HCT116 (cell line): ENCODE results near the gene MUSTN1. TPM values are rescaled to one million over a fixed set of nuclear protein-coding genes. Genes with fewer than 3 reads are reported as not detected.

Experiments used
- ATAC-seq: fragments of 200-7000 bp; cut with Tn5 transposase; 2 replicates; pipeline ENCODE4 v1.9.1; 2020; ENCODE audit warnings: mild to moderate bottlenecking, moderate library complexity
- BruUV-seq: library from RNA; stranded (reverse); fragments of 400-500 nt; replicated peaks from 2 replicates; lab custom pipeline; 2021; lab: Mats Ljungman, UMichigan
- CTCF ChIA-PET: fragments of 300-600 bp; sonication (Branson Sonifier 250); formaldehyde crosslinking; loops from one replicate; lab custom pipeline; 2021; ENCODE audit warnings: antibody characterized with exemption; lab: Charles Lee
- POLR2A ChIA-PET: fragments of 300-600, 350-600 bp; sonication (Branson Sonifier 250); formaldehyde crosslinking; loops from one replicate; lab custom pipeline; 2021; ENCODE audit warnings: antibody characterized with exemption; lab: Charles Lee
- RAD21 ChIA-PET, 2 experiments: fragments of 300-600 bp; sonication (Branson Sonifier 250); formaldehyde crosslinking; loops; one replicate each; lab custom pipeline; 2023; ENCODE audit warnings: low total read pairs in 2 of 2; ENCODE audit not compliant: uncharacterized antibody in 2 of 2, unreplicated experiment in 2 of 2, low non-redundant PET in 1 of 2; lab: Charles Lee
- DNase-seq: peaks from one replicate; pipeline ENCODE4 v3.0.0-alpha.2; 2010; ENCODE audit warnings: low read depth, low spot score
- H2AFZ ChIP-seq: fragments of 200-600 bp; shearing (Covaris generic), sonication (generic); 2 replicates; pipeline ENCODE4 v1.6.1; 2017; ENCODE audit warnings: low read depth, mixed run types, mixed read lengths, antibody characterized with exemption, low read length; ENCODE audit not compliant: poor library complexity, severe bottlenecking
- H3K27ac ChIP-seq: 2 replicates; pipeline ENCODE4 v1.5.1; 2012; ENCODE audit warnings: low read depth, low read length
- H3K27me3 ChIP-seq: fragments of 200-600 bp; sonication (generic); 2 replicates; pipeline ENCODE4 v1.6.1; 2016; ENCODE audit warnings: mixed run types, low read length, mixed read lengths; ENCODE audit not compliant: insufficient read depth
- H3K36me3 ChIP-seq, 2 experiments: fragments of 200-500 bp in 1 of 2; fragments of 200-600 bp in 1 of 2; sonication (Bioruptor generic) in 1 of 2; sonication (generic) in 1 of 2; 2 replicates each; pipeline versions ENCODE4 v1.5.1 to v1.6.1; 2014 to 2016; ENCODE audit warnings: low read length in 2 of 2, inconsistent platforms in 1 of 2, mixed read lengths in 1 of 2, mixed run types in 1 of 2; ENCODE audit not compliant: insufficient read depth in 2 of 2, control insufficient read depth in 1 of 2
- H3K4me1 ChIP-seq, 2 experiments: fragments of 200-600 bp in 1 of 2; sonication (generic) in 1 of 2; 2 replicates each; pipeline versions ENCODE4 v1.5.1 to v1.6.1; 2012 to 2017; ENCODE audit warnings: low read length in 2 of 2, inconsistent platforms in 1 of 2, mild to moderate bottlenecking in 1 of 2, mixed read lengths in 1 of 2, mixed run types in 1 of 2, moderate library complexity in 1 of 2; ENCODE audit not compliant: insufficient read depth in 2 of 2, control insufficient read depth in 1 of 2
- H3K4me2 ChIP-seq: fragments of 200-600 bp; sonication (generic); 2 replicates; pipeline ENCODE4 v1.6.1; 2017; ENCODE audit warnings: mixed run types, low read length, mixed read lengths
- H3K4me3 ChIP-seq, 2 experiments: fragments of 200-600 bp in 1 of 2; sonication (generic) in 1 of 2; replicated peaks in 1 of 2; 2 replicates each; pipeline ENCODE4 v1.5.1; 2011 to 2016; ENCODE audit warnings: low read length in 2 of 2, control low read depth in 1 of 2, low read depth in 1 of 2, mild to moderate bottlenecking in 1 of 2, mixed read lengths in 1 of 2, mixed run types in 1 of 2
- H3K79me2 ChIP-seq: fragments of 200-600 bp; sonication (generic); 2 replicates; pipeline ENCODE4 v1.6.1; 2017; ENCODE audit warnings: mild to moderate bottlenecking, mixed run types, low read length, moderate library complexity, mixed read lengths; ENCODE audit not compliant: insufficient read depth
- H3K9ac ChIP-seq: fragments of 200-600 bp; sonication (generic); 2 replicates; pipeline ENCODE4 v1.6.1; 2016; ENCODE audit warnings: low read length, mixed read lengths
- H3K9me2 ChIP-seq: fragments of 200-600 bp; sonication (generic), shearing (Covaris generic); 2 replicates; pipeline ENCODE4 v1.6.1; 2017; ENCODE audit warnings: mixed run types, mild to moderate bottlenecking, moderate library complexity; ENCODE audit not compliant: insufficient read depth
- H3K9me3 ChIP-seq, 2 experiments: fragments of 200-500 bp in 1 of 2; fragments of 200-600 bp in 1 of 2; sonication (Bioruptor generic) in 1 of 2; sonication (generic) in 1 of 2; 2 replicates each; pipeline ENCODE4 v1.6.1; 2014 to 2017; ENCODE audit warnings: low read length in 2 of 2, mixed read lengths in 2 of 2, inconsistent platforms in 1 of 2, low read depth in 1 of 2, mild to moderate bottlenecking in 1 of 2, mixed run types in 1 of 2, moderate library complexity in 1 of 2; ENCODE audit not compliant: control insufficient read depth in 1 of 2, insufficient read depth in 1 of 2
- H4K20me1 ChIP-seq: fragments of 200-600 bp; sonication (generic), shearing (Covaris generic); 2 replicates; pipeline ENCODE4 v1.6.1; 2017; ENCODE audit warnings: mixed run types, mild to moderate bottlenecking, moderate library complexity; ENCODE audit not compliant: insufficient read depth
- EGR1 ChIP-seq: IDR thresholded peaks from 2 replicates; pipeline ENCODE4 v1.6.1; 2012; ENCODE audit warnings: low read depth
- EZH2 ChIP-seq: fragments of 200-600 bp; sonication (generic); IDR thresholded peaks from 2 replicates; pipeline ENCODE4 v1.6.1; 2017; ENCODE audit warnings: antibody characterized with exemption, mixed run types
- JUND ChIP-seq: IDR thresholded peaks from 2 replicates; pipeline ENCODE4 v1.6.1; 2012
- MAX ChIP-seq: IDR thresholded peaks from 2 replicates; pipeline ENCODE4 v1.6.1; 2012
- RAD21 ChIP-seq: IDR thresholded peaks from 2 replicates; pipeline ENCODE4 v1.6.1; 2012; ENCODE audit warnings: low read depth, mild to moderate bottlenecking
- REST ChIP-seq: IDR thresholded peaks from 2 replicates; pipeline ENCODE4 v1.6.1; 2012; ENCODE audit warnings: low read depth
- SP1 ChIP-seq: IDR thresholded peaks from 2 replicates; pipeline ENCODE4 v1.6.1; 2012; ENCODE audit warnings: low read depth
- ZFX ChIP-seq: fragments of 450-650 bp; IDR thresholded peaks from 2 replicates; pipeline ENCODE4 v1.6.1; 2017
- intact Hi-C: fragments of 100-400 bp; cut with micrococcal nuclease; formaldehyde crosslinking; loops from 2 replicates; pipeline ENCODE4 v1.10.0; 2022
- total RNA-seq: library from RNA; stranded (reverse); gene quantifications from one replicate; pipeline ENCODE4 v1.2.1, GENCODE V29; 2021; ENCODE audit not compliant: unreplicated experiment

MUSTN1 gene
- total RNA-seq, 1 experiment from 2014 or later, result 0.44 TPM

GRCh38 chr3:52881871-52882270 lies 47.1 kb upstream of the MUSTN1 start:
- Histone ChIP-seq H3K9ac (no peak overlapping the region), H4K20me1 (no peaks in the 10 kb centered on the region), H2AFZ (no peak overlapping the region), H3K9me3 (no peaks in the 10 kb centered on the region), H3K27me3 (no peaks in the 10 kb centered on the region), H3K36me3 (no peaks in the 10 kb centered on the region), H3K9me2 (no peaks in the 10 kb centered on the region), H3K27ac (no peak overlapping the region), H3K4me2 (no peak overlapping the region), H3K4me3 (no peak overlapping the region), H3K4me1 (no peaks in the 10 kb centered on the region), H3K79me2 (no peaks in the 10 kb centered on the region)
- CTCF ChIA-PET, result no interaction called here
- no peak for TF ChIP-seq EGR1
- TF ChIP-seq JUND, result no peak
- intact Hi-C loops, result no loop called here
- BruUV-seq, result no TSS peak
- ATAC-seq, result no peak
- RAD21 ChIA-PET, result no interaction called here
- no peak for DNase-seq
- POLR2A ChIA-PET, result no interaction called here

- Histone ChIP-seq H3K9me2 (no peaks in the 10 kb centered on the region), H3K4me1 (no peaks in the 10 kb centered on the region), H3K27ac (no peak overlapping the region), H3K9ac (no peak overlapping the region), H3K36me3 (no peaks in the 10 kb centered on the region), H3K9me3 (no peaks in the 10 kb centered on the region), H3K27me3 (no peaks in the 10 kb centered on the region), H4K20me1 (no peaks in the 10 kb centered on the region), H2AFZ (no peak overlapping the region), H3K4me2 (no peak overlapping the region), H3K4me3 (no peak overlapping the region), H3K79me2 (no peaks in the 10 kb centered on the region)
- ATAC-seq (no peak), DNase-seq (no peak)
- BruUV-seq, result no TSS peak
- RAD21 ChIA-PET, result interaction anchor here in 1 of 2 experiments (0.6 kb wide), 1 partner anchor 177 kb away, joined by 3 read pairs; no protein-coding TSS in a partner anchor
- POLR2A ChIA-PET, result no interaction called here
- intact Hi-C loops, result no loop called here
- CTCF ChIA-PET, result no interaction called here
- TF ChIP-seq RAD21 (no peak), EGR1 (no peak), SP1 (no peak), EZH2 (no peak), MAX (no peak), ZFX (no peak), REST (no peak)
Measured at GRCh38 chr3:52880474-52880873, 45.7 kb upstream of the MUSTN1 start.
